Skeletal muscle cell (primary cell): ENCODE data around the gene MCF2L2.
"Not testable (repeated sequence)": the region's sequence is repeated elsewhere in the genome, so short reads cannot be mapped to it uniquely, and the experiment has no call there.

ENCODE experiments used
- DNase-seq: peaks from one replicate; pipeline ENCODE4 v3.0.0-alpha.2; 2010; ENCODE audit warnings: low read depth
- H3K4me3 ChIP-seq: 2 replicates; pipeline ENCODE4 v1.5.1; 2011; ENCODE audit warnings: low read depth, mild to moderate bottlenecking, control low read depth, low read length, moderate library complexity

MCF2L2 gene

DNA sequence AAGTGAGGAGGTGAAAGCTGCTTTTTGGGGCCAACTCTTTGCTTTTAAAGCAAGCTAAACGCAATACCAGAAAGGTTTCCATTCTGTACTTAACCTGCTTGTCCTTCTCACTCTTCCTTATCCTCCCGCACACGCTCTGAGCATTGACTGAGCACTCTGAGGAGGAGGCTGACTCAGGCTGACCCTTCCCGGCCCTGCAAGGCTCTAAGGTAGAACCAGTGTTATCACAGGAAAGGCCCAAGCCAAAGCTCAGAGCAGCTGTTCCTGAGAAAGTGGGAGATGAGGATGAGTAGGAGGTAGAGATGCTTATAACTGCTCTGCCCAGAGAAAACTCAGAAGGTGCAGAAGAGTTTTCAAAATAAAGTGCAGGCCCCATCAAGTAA is 173.1 kb downstream of the MCF2L2 start:
- no peak for DNase-seq

DNA sequence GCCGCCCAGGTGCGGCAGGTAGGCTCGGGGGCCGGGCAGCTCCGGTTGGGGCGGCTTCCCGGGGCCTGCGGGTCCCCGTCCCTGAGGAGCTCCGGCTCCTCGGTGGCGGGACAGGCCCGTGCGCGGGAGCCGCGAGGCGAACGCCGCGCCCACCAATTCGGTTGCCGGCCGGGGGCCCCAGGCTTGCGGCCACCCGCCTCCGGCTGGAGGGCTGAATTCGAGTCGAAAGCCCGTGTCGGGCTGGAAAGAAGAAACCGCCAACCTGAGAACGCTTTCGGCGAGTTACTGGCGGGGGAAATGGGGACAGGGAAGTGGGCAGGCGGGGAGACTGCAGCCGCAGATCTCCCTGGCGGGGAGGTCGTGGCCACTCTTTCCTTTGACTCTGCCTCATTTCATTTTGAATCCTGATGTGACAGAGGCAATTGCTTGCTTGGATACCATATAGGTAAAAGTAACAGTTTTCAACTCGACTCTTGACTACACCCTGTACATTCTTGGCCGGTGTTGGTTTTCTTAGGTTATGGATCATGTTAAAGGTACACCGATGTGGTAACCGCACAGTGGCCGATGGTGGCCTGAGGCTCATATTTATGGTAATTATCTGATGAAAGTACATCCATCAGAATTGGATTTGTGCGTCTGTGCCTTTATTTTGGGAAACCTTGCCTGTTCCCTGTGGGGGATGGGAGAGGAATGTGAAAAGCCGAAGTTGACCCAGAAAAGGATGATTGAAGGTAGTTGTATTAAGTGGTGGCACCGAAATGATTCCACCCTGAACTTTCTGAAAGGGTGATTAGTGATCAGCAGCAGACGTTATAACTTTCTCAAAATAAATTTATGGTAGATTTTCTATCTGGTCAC is 173.7 kb downstream of the MCF2L2 start:
- no peak for DNase-seq
- peak overlapping the region; percentile 79 for H3K4me3 ChIP-seq

More for the DNA sequence above, 173.1 kb downstream of the MCF2L2 start:
- peak overlapping the region; percentile 79 for H3K4me3 ChIP-seq

DNA sequence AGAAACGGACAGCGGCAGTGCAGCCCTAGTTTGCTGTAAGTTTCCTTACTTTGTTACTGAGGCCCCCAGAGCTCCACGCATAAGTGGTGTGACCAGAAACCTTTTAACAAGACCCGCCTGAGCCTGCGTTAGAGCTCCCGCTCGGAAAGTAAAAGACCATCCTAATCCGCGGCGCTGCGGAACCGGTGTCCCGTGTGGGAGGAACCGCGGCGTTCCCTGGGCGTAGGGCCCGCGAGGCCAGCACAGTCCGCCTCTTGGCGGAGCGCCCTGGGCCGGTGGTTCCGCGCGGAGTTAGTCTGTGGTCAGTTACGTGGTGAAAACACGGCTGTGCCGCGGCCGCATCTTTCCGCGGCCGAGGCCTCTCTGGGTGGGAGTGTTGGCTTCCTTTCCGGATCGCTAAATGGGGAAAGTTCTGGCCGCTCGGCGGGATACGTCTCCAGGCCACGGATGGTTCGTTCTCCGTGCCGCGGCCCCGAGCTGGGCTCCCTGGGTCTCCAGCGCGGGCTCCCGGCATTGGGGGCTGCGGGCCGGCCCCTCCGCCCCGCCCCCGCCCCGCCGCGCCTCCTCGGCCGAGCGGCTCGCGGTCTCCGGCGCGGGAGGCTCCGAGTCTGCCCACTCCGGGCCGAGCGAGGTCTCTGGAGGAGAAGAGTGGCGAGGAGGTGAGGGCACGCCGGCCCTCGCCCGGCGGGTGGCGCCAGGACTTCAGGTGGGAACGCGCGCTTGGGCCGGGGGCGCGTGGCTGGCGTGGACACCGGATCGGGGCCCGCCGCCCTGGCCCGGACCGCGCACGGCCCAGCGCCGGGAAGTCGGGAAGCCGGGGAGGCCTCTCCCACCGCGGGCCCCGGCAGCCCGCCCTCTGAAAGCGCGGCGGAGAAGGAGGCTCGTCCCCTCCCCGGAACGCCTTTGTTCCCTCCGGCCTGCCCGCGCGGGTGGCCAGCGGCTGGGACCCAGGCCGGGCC is 174.6 kb downstream of the MCF2L2 start:
- peak overlapping the region; percentile 79 for H3K4me3 ChIP-seq
- no peak for DNase-seq

DNA sequence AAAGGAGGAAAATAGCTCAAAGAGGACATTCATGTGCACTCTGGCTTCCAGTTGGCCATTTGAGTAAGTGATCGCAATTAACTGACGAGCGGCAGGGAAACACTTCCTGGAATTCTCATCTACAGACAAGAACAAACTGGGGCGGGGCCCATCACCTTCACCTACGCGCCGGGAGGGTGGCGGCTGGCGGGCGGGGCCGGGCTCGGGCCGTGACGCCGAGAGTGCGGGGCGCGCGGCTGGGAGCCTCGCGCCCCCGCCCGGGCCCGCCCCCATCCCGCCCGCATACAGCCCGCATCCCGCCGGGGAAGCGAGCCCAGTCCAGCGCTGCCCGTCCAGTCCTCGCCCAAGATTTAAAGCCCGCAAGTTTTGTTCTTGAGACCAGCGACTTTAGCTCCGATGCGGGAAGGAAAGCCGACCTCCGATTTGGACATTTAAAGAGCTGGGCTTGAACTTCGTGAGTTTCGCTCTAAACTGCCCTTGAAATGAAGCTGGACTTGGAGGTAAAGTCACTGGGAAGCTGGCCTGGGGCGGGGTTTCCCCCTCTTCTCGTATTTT is 175.4 kb downstream of the MCF2L2 start, which contains the start of gene B3GNT5:
TSS of gene B3GNT5 (plus strand) at position 281 of the 555 bp plus-strand sequence. CDS start 16,546 bp downstream, outside the sequence.
- DNase-seq, result no peak

DNA sequence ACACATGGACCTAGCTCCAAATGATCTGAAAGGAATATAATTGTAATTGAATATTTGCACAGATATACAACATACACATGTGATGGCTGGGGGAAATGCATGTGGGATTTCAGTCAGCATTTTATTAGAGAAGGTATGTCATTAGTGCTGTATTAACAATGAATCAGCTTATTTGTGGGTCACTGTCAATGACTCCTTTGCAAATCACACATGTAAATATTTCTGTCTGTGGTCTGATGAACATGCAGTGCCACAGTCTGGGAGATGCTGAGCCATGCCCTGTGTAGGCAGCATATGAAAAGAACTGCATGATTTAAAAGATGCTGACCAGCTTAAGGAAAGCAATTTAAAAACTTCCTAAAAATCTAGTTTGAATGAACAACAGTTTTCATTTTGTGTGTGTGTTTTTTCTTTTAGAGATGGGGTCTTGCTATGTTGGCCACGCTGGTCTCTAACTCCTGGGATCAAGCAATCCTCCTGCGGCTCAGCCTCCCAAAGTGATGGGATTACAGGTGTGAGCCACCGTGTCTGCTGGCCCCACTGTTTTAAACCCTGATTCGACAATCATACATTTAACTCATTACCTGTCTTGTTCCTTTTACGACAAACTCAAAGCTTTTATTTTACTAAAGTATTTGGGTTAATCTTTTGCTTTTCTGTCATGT is 176.2 kb downstream of the MCF2L2 start:
- H3K4me3 ChIP-seq, result no peak overlapping the region
- no peak for DNase-seq

More for the DNA sequence above, 175.4 kb downstream of the MCF2L2 start, which contains the start of gene B3GNT5:
- peak within 1 kb of the TSS; percentile 79 for H3K4me3 ChIP-seq

DNA sequence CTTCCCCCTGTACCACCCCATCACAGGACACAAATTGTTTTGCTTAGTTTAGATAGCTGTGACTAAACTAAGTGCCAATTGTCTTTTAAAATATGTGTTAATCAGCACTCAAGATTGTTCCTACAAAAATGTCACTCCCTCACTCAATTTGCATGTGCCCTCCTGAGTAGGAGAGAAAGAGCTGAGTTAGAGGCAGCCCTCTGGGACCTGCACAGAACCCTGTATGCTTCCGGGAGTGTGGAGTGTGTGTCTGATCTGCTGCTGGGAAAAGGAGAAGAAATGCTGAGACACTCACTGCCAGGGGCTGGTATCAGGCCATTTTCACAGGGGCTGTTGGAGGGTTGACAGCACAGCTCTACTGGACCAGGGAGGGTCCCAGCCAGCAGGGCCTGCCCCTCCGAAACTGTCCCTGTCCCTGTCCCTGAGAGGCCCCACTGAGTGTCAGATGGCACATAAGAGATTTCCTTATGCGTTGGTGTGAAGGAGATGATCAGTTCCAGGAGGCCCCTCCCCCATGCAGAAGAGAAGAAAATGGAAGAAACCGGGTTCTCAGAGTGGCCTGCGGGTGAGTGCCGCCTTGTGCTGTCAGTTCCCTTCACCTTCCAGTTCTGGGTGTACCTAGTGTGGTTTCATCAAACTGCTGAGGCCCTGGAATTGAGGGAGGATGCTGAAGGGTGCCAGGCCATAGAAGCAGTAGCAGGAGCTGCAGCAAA is 179.3 kb downstream of the MCF2L2 start:
- DNase-seq, result no peak
- H3K4me3 ChIP-seq, result no peak overlapping the region

DNA sequence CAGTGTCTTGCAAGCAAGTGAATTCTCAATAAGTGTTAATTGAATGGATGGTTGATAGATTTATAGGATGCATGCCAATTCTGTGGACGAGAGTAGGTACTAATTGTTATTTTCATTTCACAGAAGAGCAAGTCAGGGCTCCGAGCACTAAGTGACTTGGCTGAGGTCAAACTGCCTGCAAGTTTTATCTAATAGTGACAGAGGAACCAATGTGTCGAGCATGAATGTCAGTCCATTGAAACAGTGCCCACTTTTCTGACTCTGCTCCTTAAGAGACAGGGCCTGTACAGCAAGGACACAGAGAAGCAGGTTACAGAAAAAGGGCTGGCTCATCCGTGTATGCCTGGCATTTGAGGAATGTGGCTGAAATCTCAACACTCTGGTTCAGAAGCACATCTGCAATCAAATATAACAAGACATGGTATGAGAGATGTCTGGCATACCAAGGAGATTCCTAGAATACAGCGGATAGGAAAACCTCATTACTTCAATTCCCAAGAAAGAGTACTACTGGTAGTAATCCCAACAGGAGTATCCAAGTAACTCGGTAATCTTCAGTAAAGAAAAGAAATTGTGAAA is 181.3 kb downstream of the MCF2L2 start:
- no peak for DNase-seq
- no peak overlapping the region for H3K4me3 ChIP-seq

DNA sequence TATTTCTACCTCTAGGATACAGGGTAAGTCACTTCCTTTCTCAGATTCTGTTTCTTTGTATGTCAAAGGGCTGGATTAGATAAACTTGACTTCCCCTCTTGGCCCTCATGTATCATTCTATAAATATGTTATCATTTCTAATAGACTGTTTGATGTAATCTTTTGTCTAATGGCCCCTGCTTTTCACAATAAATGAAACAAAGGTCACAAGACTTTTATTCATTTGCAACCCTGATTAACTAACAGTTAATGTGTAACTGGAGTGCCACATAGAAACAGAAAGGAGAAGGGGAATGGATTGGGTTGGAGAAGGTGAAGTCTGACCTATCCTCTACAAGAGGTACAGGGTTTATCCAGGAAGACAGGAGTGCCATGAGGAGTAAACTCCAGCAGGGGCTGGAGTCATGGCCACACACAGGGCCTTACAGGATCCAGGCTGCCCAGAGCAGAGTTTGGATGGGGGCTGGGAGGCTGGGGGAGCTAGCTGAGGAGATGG is 183.4 kb downstream of the MCF2L2 start:
- no peak for DNase-seq
- no peak overlapping the region for H3K4me3 ChIP-seq

DNA sequence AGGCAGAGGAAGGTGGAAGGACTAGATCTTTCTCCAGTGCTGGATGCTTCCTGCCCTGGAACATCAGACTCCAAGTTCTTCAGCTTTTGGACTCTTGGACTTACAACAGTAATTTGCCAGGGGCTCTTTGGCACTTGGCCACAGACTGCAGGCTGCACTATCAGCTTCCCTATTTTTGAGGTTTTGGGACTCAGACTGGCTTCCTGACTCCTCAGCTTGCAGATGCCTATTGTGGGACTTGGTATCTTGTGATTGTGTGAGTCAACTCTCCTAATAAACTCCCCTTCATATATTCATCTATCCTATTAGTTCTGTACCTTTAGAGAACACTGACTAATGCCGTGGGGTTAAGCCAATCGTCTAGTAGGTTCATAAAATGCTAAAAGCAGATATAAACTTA is 184.2 kb downstream of the MCF2L2 start:
- DNase-seq, result no peak
- H3K4me3 ChIP-seq, result no peak overlapping the region

DNA sequence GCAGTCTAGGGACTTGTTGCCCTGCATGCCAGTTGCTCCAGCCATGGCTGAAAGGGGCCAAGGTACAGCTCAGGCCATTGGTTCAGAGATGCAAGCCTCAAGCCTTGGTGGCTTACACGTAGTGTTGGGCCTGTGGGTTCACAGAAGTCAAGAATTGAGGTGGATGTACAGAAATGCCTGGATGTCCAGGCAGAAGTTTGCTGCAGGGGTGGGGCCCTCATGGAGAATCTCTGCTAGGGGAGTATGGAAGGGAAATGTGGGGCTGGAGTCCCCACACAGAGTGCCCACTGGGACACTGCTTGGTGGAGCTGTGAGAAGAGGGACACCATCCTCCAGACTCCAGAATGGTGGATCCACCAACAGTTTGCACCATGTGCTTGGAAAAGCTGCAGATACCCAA is 186.0 kb downstream of the MCF2L2 start:
- no peak overlapping the region for H3K4me3 ChIP-seq
- DNase-seq, result no peak

DNA sequence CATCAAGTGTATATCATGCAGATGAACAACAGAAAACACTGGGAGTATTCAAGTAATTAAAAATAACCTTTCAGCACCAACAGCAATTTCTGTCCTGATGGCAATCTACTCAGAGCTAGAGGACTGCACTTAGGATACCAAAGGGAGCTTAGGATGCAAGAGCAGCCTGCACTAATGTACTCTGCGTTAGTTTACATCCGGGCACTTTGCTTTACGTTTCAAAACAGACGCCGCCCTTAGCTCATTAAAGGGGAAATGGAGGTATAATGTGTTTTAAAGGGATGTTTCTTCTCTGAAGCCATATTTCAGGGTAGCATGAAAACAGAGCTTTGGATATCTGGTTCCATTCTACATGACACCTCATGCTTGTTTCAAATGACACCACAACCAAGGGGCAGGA is 189.4 kb downstream of the MCF2L2 start:
- H3K4me3 ChIP-seq, result no peak overlapping the region
- DNase-seq, result no peak

DNA sequence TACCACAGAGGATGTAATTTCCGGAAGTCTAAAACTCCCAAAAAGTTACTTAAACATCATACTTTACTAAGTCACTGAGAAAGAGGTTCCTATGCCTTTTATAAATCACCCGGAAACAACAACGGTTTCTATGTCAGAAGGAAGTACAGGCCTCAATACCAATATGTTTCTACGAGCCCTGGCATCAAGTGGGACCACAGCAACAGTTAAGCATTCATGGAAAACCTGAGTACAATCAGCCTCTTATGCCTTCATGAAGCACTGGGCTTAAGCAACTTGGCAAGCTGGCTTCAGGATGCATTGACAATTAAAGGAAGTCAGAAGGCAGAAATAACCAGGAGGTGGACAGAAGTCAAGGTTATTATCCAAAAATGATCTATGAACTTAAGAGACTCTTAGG is 194.5 kb downstream of the MCF2L2 start:
- no peak for DNase-seq
- no peak overlapping the region for H3K4me3 ChIP-seq

DNA sequence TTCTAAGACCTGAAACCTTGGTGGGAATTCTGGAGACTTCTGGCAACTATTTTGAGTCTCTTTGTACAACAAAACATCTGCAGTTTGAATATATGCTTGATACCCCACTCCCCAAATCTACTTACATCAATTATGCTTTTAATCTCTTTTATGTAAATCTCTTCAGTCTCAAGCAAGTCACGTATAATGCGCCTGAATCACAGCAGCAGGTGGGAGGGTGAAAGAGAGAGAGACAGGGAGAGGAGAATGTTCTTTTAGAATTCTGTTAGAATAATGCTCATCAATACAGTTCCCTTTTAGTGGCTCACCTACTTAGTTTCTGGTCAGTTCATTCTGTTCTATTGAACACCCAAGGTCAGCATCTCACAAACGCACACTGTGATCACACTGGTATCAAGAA is 197.6 kb downstream of the MCF2L2 start:
- no peak for DNase-seq
- H3K4me3 ChIP-seq, result no peak overlapping the region

DNA sequence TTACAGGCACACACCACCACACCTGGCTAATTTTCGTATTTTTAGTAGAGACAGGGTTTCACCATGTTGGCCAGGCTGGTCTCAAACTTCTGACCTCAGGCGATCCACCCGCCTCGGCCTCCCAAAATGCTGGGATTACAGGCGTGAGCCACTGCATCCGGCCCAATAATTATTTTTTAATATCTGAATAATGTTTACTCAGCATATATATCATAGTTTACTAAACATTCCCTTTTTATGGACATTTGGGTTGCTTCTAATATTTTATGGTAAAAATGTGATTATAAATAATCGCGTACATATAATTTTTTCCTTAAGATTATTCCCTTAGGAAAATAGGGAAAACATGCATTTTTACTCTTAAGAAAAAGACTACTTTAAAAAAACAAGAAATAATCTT is 198.2 kb downstream of the MCF2L2 start:
- DNase-seq, H3K4me3 ChIP-seq: not testable (repeated sequence)

DNA sequence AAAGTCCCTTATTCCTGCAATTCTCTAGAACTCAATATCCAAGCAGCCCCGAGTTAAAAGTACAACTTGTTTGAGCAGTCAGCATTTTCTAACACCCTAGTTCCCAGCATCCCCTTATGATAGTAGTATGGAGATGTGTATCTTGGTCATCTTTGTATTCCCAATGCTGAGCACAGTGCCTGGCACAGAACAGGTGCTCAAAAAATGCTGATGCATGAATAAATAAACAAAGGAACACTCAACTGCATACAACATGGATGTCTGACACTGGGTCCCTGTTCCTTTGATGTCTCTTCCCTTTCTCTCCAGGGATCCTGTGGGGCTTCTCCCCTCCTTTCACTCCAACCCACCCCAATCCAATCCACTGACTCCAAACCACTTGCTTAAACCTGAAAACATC is 199.2 kb downstream of the MCF2L2 start:
- H3K4me3 ChIP-seq, result no peak overlapping the region
- no peak for DNase-seq

DNA sequence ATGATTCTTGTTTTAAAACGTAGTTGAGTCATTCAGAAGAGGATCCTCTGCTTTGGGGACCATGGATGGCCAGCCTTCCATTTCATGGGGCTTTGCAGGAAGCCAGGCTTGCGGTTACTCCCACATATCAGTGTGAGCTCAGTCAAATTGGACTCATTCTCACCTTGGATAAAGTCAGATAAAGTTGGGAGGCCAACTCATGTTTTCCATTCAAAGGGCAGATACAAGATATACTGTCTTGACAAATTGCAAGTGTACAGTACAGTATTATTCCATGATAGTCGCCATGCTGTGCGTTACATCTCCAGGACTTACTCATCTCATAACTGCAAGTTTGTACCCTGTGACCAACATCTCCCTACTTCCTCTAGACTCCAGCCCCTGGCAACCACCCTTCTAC is 200.8 kb downstream of the MCF2L2 start:
- no peak for DNase-seq
- H3K4me3 ChIP-seq, result no peak overlapping the region

DNA sequence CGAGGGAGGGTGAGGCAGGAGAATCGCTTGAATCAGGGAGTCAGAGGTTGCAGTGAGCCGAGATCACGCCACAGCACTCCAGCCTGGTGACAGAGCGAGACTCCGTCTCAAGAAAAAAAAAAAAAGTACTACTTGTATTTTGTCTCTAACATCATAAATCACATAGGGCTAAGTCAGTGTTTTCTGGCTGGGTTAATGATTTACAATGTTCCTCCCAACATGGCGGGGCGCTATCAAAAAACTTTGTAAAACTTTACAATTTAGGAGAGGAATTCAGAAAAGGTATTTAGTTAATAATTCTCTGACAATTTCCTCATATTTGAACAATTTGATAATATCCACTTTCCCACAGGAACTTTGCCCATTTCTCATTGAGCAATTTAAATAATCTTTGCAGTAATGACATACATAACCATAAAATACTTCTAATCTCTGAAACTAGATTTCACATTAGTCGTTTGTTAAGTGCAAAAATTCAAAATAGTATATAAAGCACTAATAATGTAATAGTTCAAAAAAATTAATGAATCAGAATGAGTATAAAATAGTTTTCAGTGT is 202.0 kb downstream of the MCF2L2 start:
- no peak for DNase-seq
- H3K4me3 ChIP-seq, result no peak overlapping the region
